Activated T-helper 1 cell treated with anti-CD3 and anti-CD28 coated beads, Interleukin-2, amount 50 U/mL, for 16 hours (primary cell): ENCODE data around the gene PLA1A.
"Not testable (repeated sequence)": the region's sequence is repeated elsewhere in the genome, so short reads cannot be mapped to it uniquely, and the experiment has no call there.

Experiments
- DNase-seq, 2 donors: peaks; one replicate each; pipeline ENCODE4 v3.0.0-alpha.2; 2020; ENCODE audit warnings: low read depth in 1 of 2, low spot score in 1 of 2

The PLA1A gene

GRCh38 chr3:119575507-119575906 is 22.2 kb upstream of the PLA1A start:
- no peak for DNase-seq

GRCh38 chr3:119579366-119580066 is 18.2 kb upstream of the PLA1A start, which contains the start of gene ADPRH:
Gene ADPRH, plus strand, starts transcription at chr3:119579492. Its CDS starts 2,678 bp downstream, at chr3:119582170.
- DNase-seq: peak in 1 of 2 donors; percentile 18

- no peak for DNase-seq
Observed at GRCh38 chr3:119580067-119580760, 17.5 kb upstream of the PLA1A start.

- no peak for DNase-seq
Observed at GRCh38 chr3:119582178-119582577, 15.5 kb upstream of the PLA1A start.

GRCh38 chr3:119585208-119585607 is 12.5 kb upstream of the PLA1A start:
- no peak for DNase-seq

- no peak for DNase-seq
Observed at GRCh38 chr3:119585856-119586570, 11.7 kb upstream of the PLA1A start.

- no peak for DNase-seq
Observed at GRCh38 chr3:119586733-119587172, 10.9 kb upstream of the PLA1A start.

GRCh38 chr3:119588112-119588511 is 9.6 kb upstream of the PLA1A start:
- DNase-seq: no peak

- no peak for DNase-seq
Observed at GRCh38 chr3:119589102-119589773, 8.4 kb upstream of the PLA1A start.

- DNase-seq: no peak
Observed at GRCh38 chr3:119590706-119591105, 7.0 kb upstream of the PLA1A start.

GRCh38 chr3:119592861-119593260 is 4.8 kb upstream of the PLA1A start:
- DNase-seq: no peak

- DNase-seq: no peak
Observed at GRCh38 chr3:119594066-119594465, 3.6 kb upstream of the PLA1A start.

GRCh38 chr3:119594929-119595328 is 2.8 kb upstream of the PLA1A start:
- DNase-seq: not testable (repeated sequence)

- no peak for DNase-seq
Observed at GRCh38 chr3:119595639-119596334, 1.9 kb upstream of the PLA1A start.

- DNase-seq: no peak
Observed at GRCh38 chr3:119596398-119596797, 1.3 kb upstream of the PLA1A start.

- DNase-seq: no peak
Observed at GRCh38 chr3:119598410-119599098, 869 bp downstream of the PLA1A start.

GRCh38 chr3:119599558-119600174 is 2.0 kb downstream of the PLA1A start:
- no peak for DNase-seq

GRCh38 chr3:119600732-119601131 is 3.0 kb downstream of the PLA1A start:
- DNase-seq: no peak

GRCh38 chr3:119601154-119601553 is 3.5 kb downstream of the PLA1A start:
- DNase-seq: no peak

GRCh38 chr3:119602676-119603075 is 5.0 kb downstream of the PLA1A start:
- no peak for DNase-seq
